Mesothelial cell of epicardium (in vitro differentiated cells): ENCODE data around the gene AP1B1. TPM values are rescaled to one million over a fixed set of nuclear protein-coding genes. Genes with fewer than 3 reads are reported as not detected.
A peak's percentile ranks its signal among the peaks of the same experiment; 100 is the strongest.

Source experiments
- DNase-seq, 2 experiments: peaks; one replicate each; pipeline ENCODE4 v3.0.0; 2021; ENCODE audit warnings: low spot score in 2 of 2; ENCODE audit not compliant: unreplicated experiment in 2 of 2
- H3K27ac Mint-ChIP-seq: 2 replicates; pipeline ENCODE4 v1.8.0; 2021; ENCODE audit warnings: mixed read lengths
- H3K27me3 Mint-ChIP-seq: 2 replicates; pipeline ENCODE4 v1.8.0; 2021; ENCODE audit warnings: low read depth, mixed read lengths
- H3K36me3 Mint-ChIP-seq: 2 replicates; pipeline ENCODE4 v1.8.0; 2021; ENCODE audit warnings: mixed read lengths
- H3K4me1 Mint-ChIP-seq: 2 replicates; pipeline ENCODE4 v1.8.0; 2021; ENCODE audit warnings: mixed read lengths
- H3K4me3 Mint-ChIP-seq: 2 replicates; pipeline ENCODE4 v1.8.0; 2021; ENCODE audit warnings: mild to moderate bottlenecking, moderate library complexity, mixed read lengths
- H3K9me3 Mint-ChIP-seq: 2 replicates; pipeline ENCODE4 v1.8.0; 2021; ENCODE audit warnings: mixed read lengths
- CTCF ChIP-seq: fragments of 200-600 bp; sonication (generic); IDR thresholded peaks from one replicate; pipeline ENCODE4 v1.5.0; 2021; ENCODE audit warnings: antibody characterized with exemption; ENCODE audit not compliant: unreplicated experiment
- total RNA-seq: library from RNA; stranded (reverse); gene quantifications from 3 replicates; pipeline ENCODE4 v1.2.1, GENCODE V29; 2021

Gene AP1B1
- total RNA-seq, 1 donor from 2014 or later = 43.9 TPM

GRCh38 chr22:29344137-29344536, 44.2 kb downstream of the AP1B1 start:
- Mint-ChIP-seq H3K27ac (peak overlapping the region; percentile 71), H3K4me1 (peaks cover 20% of the 10 kb centered on the region), H3K9me3 (no peaks in the 10 kb centered on the region), H3K36me3 (peaks cover 27% of the 10 kb centered on the region), H3K4me3 (no peak overlapping the region), H3K27me3 (no peaks in the 10 kb centered on the region)
- DNase-seq = peak in 1 of 2 experiments; percentile 66
- TF ChIP-seq CTCF = no peak

GRCh38 chr22:29343313-29343805, 45.0 kb downstream of the AP1B1 start:
- H3K4me3 Mint-ChIP-seq = no peak overlapping the region
- peaks cover 31% of the 10 kb centered on the region for H3K36me3 Mint-ChIP-seq
- peak overlapping the region; percentile 61 for H3K27ac Mint-ChIP-seq
- no peak for DNase-seq
- no peak for TF ChIP-seq CTCF
- peaks cover 20% of the 10 kb centered on the region for H3K4me1 Mint-ChIP-seq
- no peaks in the 10 kb centered on the region for H3K9me3 Mint-ChIP-seq
- H3K27me3 Mint-ChIP-seq = no peaks in the 10 kb centered on the region

- H3K4me1 Mint-ChIP-seq = peaks cover 20% of the 10 kb centered on the region
- no peaks in the 10 kb centered on the region for H3K9me3 Mint-ChIP-seq
- no peak overlapping the region for H3K4me3 Mint-ChIP-seq
- no peak for TF ChIP-seq CTCF
- no peaks in the 10 kb centered on the region for H3K27me3 Mint-ChIP-seq
- H3K27ac Mint-ChIP-seq = peak overlapping the region; percentile 61
- H3K36me3 Mint-ChIP-seq = peaks cover 31% of the 10 kb centered on the region
- no peak for DNase-seq
Measured at GRCh38 chr22:29342577-29343312, 45.6 kb downstream of the AP1B1 start.

- Mint-ChIP-seq H3K27me3 (no peaks in the 10 kb centered on the region), H3K36me3 (peaks cover 28% of the 10 kb centered on the region), H3K27ac (no peak overlapping the region), H3K4me3 (no peak overlapping the region), H3K9me3 (no peaks in the 10 kb centered on the region), H3K4me1 (peaks cover 20% of the 10 kb centered on the region)
- DNase-seq = no peak
- TF ChIP-seq CTCF = no peak
Measured at GRCh38 chr22:29342177-29342576, 46.2 kb downstream of the AP1B1 start.

GRCh38 chr22:29341849-29342127, 46.6 kb downstream of the AP1B1 start:
- DNase-seq = no peak
- Mint-ChIP-seq H3K27ac (no peak overlapping the region), H3K4me3 (no peak overlapping the region), H3K9me3 (no peaks in the 10 kb centered on the region), H3K27me3 (no peaks in the 10 kb centered on the region), H3K4me1 (peaks cover 20% of the 10 kb centered on the region), H3K36me3 (peaks cover 30% of the 10 kb centered on the region)
- no peak for TF ChIP-seq CTCF
